ENCODE data around the gene AFMID.

GRCh38 chr17:78223061-78223460 is 35.9 kb downstream of the AFMID start:
- TF ChIP-seq POLR2AphosphoS5 (IDR thresholded peaks at IDR 0.05; ENCODE audit: low read depth, low read length) (no peak), SIN3A (IDR thresholded peaks at IDR 0.05; ENCODE audit: borderline replicate concordance, insufficient read depth, low read length) (no peak), REST (IDR thresholded peaks at IDR 0.05; ENCODE audit: insufficient read depth in 1 of 2, low read depth in 2 of 2, low read length in 2 of 2) (no peak), TAF1 (IDR thresholded peaks at IDR 0.05; ENCODE audit: borderline replicate concordance, insufficient read depth, low read length) (no peak), FOXP2 (optimal IDR thresholded peaks at IDR 0.05; ENCODE audit: borderline replicate concordance, extremely low read depth, extremely low read length, insufficient read depth) (no peak)
